Kasumi-1 (cell line): ENCODE data around the gene TMEM60.
"Not testable (repeated sequence)": the region's sequence is repeated elsewhere in the genome, so short reads cannot be mapped to it uniquely, and the experiment has no call there.

ENCODE experiments used
- DNase-seq, 2 experiments: peaks; one replicate each; lab custom pipeline; 2025; lab: John Stamatoyannopoulos, UW

TMEM60 gene

GRCh38 chr7:77811516-77812289 is 13.5 kb upstream of the TMEM60 start:
- DNase-seq = no peak

- no peak for DNase-seq
Measured at GRCh38 chr7:77808517-77808916, 10.3 kb upstream of the TMEM60 start.

- no peak for DNase-seq
Measured at GRCh38 chr7:77806425-77806824, 8.2 kb upstream of the TMEM60 start.

DNA sequence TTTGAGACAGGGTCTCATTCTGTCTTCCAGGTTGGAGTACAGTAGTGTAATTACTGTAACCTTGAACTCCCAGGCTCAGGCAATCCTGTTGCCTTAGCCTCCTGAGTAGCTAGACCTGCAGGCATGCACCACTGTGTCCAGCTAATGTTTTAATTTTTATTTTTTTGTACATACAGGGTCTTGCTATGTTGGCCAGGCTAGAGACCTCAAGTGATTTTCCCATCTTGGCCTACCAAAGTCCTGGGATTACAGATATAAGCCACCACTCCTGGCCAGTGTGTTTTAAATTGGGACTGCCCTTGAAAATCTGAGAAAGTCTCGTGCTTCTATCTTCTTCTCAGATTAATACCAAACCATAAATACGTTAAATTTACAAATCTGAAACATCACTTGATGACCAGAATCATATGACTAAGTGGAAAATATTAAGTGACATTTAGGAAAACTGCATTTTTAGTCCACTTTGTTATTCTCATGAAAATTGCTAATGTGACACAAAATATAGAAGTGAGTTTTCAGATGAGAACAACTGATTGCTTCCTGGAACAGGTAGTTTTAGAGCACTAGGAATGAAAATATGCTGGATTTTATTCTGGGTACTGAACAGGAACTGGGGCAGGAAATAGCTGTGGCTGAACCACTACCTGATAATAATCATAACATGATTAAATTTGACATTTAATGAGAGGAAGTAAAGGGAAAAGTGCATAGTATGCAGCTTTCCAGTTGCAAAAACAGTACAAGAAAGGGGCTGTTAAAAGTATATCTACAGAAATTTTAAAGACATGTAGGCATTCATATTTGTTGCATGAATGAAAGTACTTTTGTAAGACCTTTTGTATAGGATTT is 4.5 kb upstream of the TMEM60 start:
- DNase-seq = no peak

- no peak for DNase-seq
Measured at GRCh38 chr7:77800730-77801129, 2.5 kb upstream of the TMEM60 start.

GRCh38 chr7:77800158-77800557 is 1.9 kb upstream of the TMEM60 start:
- peak; percentile 13 to 18 for DNase-seq

DNA sequence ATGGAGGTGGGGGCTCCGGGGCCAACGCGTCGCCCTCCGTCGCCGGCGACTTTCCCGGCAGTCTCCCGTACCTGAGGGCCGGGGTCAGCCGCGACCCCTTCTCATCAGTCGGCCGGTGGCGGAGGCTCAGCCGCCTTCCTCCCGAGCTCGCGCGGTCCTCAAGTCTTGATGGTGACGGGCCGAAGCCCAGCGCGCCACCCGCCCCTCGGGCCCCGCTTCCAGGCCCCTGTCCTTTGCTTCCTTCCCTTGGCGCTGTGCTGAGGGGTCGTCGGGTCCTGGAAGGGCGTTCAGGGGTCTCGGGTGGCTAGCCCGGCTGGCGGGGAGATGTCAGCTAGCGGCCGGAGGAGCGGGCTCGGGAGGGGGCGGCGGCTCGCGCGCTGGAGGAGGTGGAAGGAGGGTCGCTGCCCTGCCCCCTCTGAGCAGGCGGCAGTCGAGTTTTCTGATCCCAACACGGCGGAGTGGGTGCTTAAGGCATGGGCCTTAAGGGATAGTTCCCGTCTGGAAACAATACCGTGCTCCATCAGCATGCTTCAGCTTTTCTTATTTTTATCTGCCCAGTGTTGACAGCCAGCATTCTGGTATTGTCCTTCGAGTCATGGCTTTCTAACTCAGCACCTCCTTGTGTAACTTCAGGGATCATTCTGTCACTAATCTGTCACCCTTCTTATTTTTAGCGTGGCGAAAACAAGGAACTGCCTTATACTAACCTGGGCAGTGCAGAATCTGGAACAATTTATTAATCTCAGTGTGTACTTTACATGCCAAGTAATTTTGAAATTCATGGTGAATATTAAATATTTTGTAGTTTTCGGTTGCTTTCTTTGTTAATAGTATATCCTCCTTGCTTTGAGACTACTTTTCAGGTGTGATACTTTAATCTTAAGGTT is 1.1 kb upstream of the TMEM60 start:
- DNase-seq = peak; percentile 71 to 85

GRCh38 chr7:77797734-77798393 is 370 bp downstream of the TMEM60 start:
- peak in 1 of 2 experiments; percentile 41 for DNase-seq

GRCh38 chr7:77796960-77797359 is 1.3 kb downstream of the TMEM60 start:
- DNase-seq = no peak

DNA sequence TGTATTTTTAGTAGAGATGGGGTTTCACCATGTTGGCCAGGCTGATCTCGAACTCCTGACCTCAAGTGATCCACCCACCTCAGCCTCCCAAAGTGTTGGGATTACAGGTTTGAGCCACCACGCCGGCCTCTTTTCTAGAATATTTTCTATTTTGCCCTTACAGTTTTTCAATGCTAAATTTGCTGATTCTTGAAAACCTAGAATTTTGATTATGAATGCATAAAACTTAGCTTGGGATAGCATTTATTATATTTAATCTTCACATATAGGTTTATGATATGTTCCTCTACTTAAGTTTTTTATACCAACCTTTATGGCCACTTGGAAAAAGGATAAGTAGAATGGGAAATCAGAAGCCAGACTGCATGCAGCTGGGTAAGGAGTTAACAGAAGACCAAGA is 2.1 kb downstream of the TMEM60 start:
- no peak for DNase-seq

- DNase-seq = no peak
Measured at GRCh38 chr7:77794000-77794399, 4.2 kb downstream of the TMEM60 start.

- DNase-seq = no peak
Measured at GRCh38 chr7:77791956-77792355, 6.3 kb downstream of the TMEM60 start.

DNA sequence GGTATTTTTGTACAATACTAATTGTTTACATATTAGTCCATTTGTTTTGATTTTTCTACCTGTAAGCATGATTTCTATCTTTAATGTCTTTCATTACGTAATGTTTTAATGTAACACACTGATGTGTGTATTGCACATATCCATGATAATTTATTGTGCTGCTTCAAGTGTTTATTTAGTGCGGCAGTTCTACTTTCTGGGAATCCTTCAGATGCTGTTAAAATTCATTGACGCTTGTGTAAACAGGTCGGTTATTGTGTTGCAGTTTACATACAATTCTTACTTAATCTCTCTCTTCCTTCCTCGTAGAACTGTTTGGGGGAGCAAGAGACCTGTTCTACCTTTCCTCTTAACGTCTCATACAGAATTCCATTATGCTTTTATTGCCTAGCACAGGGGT is 6.9 kb downstream of the TMEM60 start:
- no peak for DNase-seq

DNA sequence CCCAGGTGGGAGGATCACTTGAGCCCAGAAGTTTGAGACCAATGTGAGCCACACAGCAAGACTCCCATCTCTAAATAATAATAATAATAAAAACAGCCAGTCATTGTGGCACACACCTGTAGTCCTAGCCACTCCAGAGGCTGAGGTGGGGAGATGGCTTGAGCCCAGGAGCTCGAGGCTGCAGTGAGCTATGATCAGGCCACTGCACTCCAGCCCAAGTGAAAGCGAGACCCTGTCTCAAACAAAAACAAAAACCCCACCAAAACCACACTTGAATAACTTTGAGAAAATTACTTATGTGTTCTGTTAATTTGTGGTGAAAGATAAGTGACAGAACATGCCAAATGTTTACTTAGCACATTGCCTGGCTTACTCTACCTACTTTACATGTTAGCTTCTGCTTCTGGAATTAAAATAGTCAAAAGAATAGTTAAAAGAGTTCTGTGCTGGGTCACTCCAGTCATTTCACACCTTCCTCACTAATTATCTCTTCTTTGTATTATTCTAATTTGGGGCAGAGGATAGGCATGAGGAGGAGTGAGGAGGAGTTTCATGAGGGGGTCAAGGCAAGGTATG is 9.8 kb downstream of the TMEM60 start:
- no peak for DNase-seq

- DNase-seq = no peak
Measured at GRCh38 chr7:77786741-77787140, 11.5 kb downstream of the TMEM60 start.

GRCh38 chr7:77786018-77786417 is 12.2 kb downstream of the TMEM60 start:
- DNase-seq = no peak

DNA sequence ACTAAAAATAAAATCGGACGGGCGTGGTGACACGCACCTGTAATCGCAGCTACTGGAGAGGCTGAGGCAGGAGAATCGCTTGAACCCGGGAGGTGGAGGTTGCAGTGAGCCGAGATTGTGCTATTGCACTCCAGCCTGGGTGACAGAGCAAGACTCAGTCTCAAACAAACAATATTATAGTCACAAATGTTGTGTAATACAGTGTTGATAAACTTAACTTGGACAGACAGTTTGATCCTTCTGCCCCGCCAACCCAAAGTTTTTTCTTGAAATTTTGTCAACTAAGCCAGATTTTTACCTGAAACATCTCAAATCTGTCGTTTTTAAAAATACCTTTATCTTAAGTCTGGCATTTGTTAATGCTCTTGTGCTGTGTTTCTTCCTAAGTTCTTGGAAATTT is 13.8 kb downstream of the TMEM60 start:
- DNase-seq = not testable (repeated sequence)

DNA sequence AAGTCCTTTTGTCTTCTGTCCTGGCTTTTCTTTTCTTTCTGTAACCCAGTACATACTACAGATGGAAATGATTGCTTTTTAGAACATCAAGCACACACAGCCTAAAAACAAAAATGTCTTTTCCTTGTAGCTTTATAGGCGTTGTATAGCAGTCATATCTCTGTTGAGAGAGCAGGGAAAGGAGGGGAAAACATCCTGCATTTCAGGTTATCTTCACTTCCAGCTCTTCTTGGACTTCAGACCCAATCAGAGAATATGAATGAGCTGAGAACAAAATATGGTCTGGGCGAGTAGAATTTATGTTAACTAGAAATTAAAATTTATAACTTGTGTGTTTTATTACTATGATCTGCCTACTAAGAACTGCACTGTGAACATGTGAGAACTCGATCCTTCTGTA is 14.7 kb downstream of the TMEM60 start:
- DNase-seq = no peak

DNA sequence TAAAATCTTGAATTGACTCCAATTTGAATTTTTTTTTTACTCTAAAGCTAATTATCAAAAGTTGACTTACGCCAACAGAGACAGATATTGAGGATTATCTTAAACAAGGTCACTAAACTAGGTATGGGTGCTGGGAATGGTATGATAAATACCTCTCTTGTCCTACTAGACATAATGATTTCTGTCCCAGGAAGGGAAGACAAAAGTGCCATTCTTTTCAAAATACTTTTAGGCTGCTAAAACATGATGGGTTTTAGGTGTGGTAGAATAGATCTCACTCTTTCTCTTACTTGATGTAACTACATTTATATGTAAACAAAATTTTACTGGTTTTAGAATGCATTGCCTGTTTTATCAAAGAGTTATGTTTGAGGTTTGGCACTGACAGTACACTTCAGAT is 15.1 kb downstream of the TMEM60 start:
- no peak for DNase-seq

DNA sequence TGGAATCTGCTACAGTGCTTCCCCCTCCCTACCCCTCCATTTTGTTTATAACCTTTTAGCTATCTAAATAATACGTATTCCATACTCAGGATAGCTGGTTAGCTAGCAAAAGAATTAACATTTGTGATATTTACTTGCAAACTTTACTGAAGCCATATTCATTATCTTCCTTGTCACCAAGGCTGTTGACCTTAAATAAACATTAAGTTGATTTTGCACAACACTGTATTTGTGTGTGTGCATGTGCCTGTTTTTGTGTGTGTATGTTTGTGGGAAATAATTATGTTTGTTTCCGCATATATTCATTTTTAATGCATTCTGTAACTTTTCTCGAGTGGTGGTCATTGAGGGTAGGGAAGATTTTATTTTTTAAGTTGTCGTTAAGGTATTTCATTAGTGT is 15.9 kb downstream of the TMEM60 start:
- DNase-seq = no peak

GRCh38 chr7:77778535-77778934 is 19.7 kb downstream of the TMEM60 start:
- no peak for DNase-seq
